Keratinocyte (primary cell): ENCODE data around the gene SLC12A8. TPM values are rescaled to one million over a fixed set of nuclear protein-coding genes. Genes with fewer than 3 reads are reported as not detected.

Experiments used
- DNase-seq: peaks from one replicate; pipeline ENCODE4 v3.0.0-alpha.2; 2011; ENCODE audit warnings: low read depth, missing footprints, low spot score
- FAIRE-seq: peaks from 2 replicates; lab custom pipeline; 2011; peaks lifted over from hg19 to GRCh38; lab: Jason Lieb, UNC
- H2AFZ ChIP-seq: 2 replicates; pipeline ENCODE4 v1.6.0; 2012; ENCODE audit warnings: low read length, control low read depth, inconsistent platforms; ENCODE audit not compliant: control insufficient read depth
- H3K27ac ChIP-seq: 2 replicates; pipeline ENCODE4 v1.5.1; 2011; ENCODE audit warnings: low read length; ENCODE audit not compliant: control insufficient read depth, insufficient read depth
- H3K27me3 ChIP-seq: 3 replicates; pipeline ENCODE4 v1.6.0; 2011; ENCODE audit warnings: low read length; ENCODE audit not compliant: control insufficient read depth, insufficient read depth; ENCODE audit errors: extremely low read depth
- H3K36me3 ChIP-seq, 2 experiments: 2 replicates in 1 of 2; 3 replicates in 1 of 2; pipeline ENCODE4 v1.5.1; 2011; ENCODE audit warnings: low read length in 2 of 2, mild to moderate bottlenecking in 1 of 2; ENCODE audit not compliant: control insufficient read depth in 2 of 2, insufficient read depth in 2 of 2; ENCODE audit errors: extremely low read depth in 1 of 2
- H3K4me1 ChIP-seq: 3 replicates; pipeline ENCODE4 v1.5.1; 2011; ENCODE audit warnings: low read length; ENCODE audit not compliant: control insufficient read depth, insufficient read depth; ENCODE audit errors: extremely low read depth
- H3K4me2 ChIP-seq: 3 replicates; pipeline ENCODE4 v1.6.0; 2011; ENCODE audit warnings: low read depth, low read length; ENCODE audit not compliant: control insufficient read depth, insufficient read depth; ENCODE audit errors: extremely low read depth
- H3K4me3 ChIP-seq, 3 experiments: fragments of 200-600 bp in 1 of 3; sonication (generic) in 1 of 3; 2 replicates in 2 of 3; 3 replicates in 1 of 3; pipeline ENCODE4 v1.5.1; 2011 to 2016; ENCODE audit warnings: low read length in 3 of 3, mild to moderate bottlenecking in 3 of 3, control low read depth in 2 of 3, inconsistent platforms in 1 of 3, low read depth in 1 of 3, mixed read lengths in 1 of 3, mixed run types in 1 of 3, moderate library complexity in 1 of 3; ENCODE audit not compliant: control insufficient read depth in 2 of 3, insufficient read depth in 2 of 3; ENCODE audit errors: extremely low read depth in 1 of 3
- H3K79me2 ChIP-seq: 2 replicates; pipeline ENCODE4 v1.6.0; 2012; ENCODE audit warnings: low read length; ENCODE audit not compliant: control insufficient read depth, insufficient read depth
- H3K9ac ChIP-seq: 3 replicates; pipeline ENCODE4 v1.6.0; 2011; ENCODE audit warnings: low read length; ENCODE audit not compliant: control insufficient read depth, insufficient read depth; ENCODE audit errors: extremely low read depth
- H3K9me1 ChIP-seq: 3 replicates; pipeline ENCODE4 v1.6.0; 2011; ENCODE audit warnings: low read length; ENCODE audit not compliant: control insufficient read depth, insufficient read depth; ENCODE audit errors: extremely low read depth
- H3K9me3 ChIP-seq: 2 replicates; pipeline ENCODE4 v1.5.1; 2012; ENCODE audit warnings: low read depth, low read length; ENCODE audit not compliant: control insufficient read depth
- H4K20me1 ChIP-seq: 3 replicates; pipeline ENCODE4 v1.6.0; 2011; ENCODE audit warnings: low read length; ENCODE audit not compliant: control insufficient read depth, insufficient read depth; ENCODE audit errors: extremely low read depth
- EZH2 ChIP-seq: IDR thresholded peaks from one replicate; pipeline ENCODE4 v1.6.1; 2012; ENCODE audit warnings: inconsistent platforms, mild to moderate bottlenecking, low read length, moderate library complexity
- dilution Hi-C: fragments of 300-500 bp; cut with MboI; formaldehyde crosslinking; loops from one replicate; pipeline ENCODE4 v1.7.0; 2020; ENCODE audit warnings: low sequenced_read_pairs; ENCODE audit not compliant: extremely low pct_ligation_motif_present
- polyA plus RNA-seq, 5 experiments: library from polyadenylated mRNA; depleted of rRNA in 3 of 5; stranded (reverse) in 3 of 5; stranded (forward) in 1 of 5; unstranded in 1 of 5; fragments of >200 nt; gene quantifications; 1 replicate in 1 of 5; 2 replicates in 3 of 5; 3 replicates in 1 of 5; pipeline versions ENCODE4 v1.2.1 to v1.2.3, GENCODE V29; 2011 to 2012; ENCODE audit warnings: missing spikeins in 2 of 5, low read depth in 1 of 5, low replicate concordance in 1 of 5
- TF ChIP-seq, protein P1 (sequence below), 3 experiments: IDR thresholded peaks in 1 of 3; conservative IDR thresholded peaks in 1 of 3; optimal IDR thresholded peaks in 1 of 3; 2 replicates in 2 of 3; 3 replicates in 1 of 3; pipeline versions ENCODE3 to v1.5.1; 2011; ENCODE audit warnings: low read length in 3 of 3, mild to moderate bottlenecking in 3 of 3, moderate library complexity in 2 of 3, control low read depth in 1 of 3, inconsistent platforms in 1 of 3; ENCODE audit not compliant: insufficient read depth in 2 of 3; ENCODE audit errors: extremely low read depth in 1 of 3

Gene SLC12A8
- polyA plus RNA-seq, 1 donor (not counting 4 experiments of a cell fraction or from before 2014, with no cell fraction given) = 6.9 TPM

DNA sequence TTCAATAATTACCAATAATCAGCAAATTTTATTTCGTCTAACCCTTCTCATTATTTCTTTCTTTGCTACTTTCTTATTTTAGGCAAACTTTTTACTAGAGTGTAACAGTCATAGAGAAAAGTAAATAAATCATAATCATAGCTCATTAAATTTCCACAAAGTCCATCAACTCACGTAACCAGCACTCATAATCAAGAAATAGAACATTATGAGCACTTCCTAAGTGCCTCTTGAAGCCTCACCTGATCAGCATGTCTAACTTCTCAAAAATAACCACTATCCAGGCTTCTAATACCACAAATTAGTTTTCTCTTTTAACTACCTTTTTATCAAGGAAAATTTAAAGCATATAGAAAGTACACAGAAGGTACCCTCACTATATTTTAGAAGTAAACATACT is 38.4 kb upstream of the SLC12A8 start:
- Histone ChIP-seq H3K36me3 (no peaks in the 10 kb centered on the region), H3K9me3 (no peaks in the 10 kb centered on the region), H2AFZ (no peak overlapping the region), H3K27ac (no peak overlapping the region), H3K27me3 (no peaks in the 10 kb centered on the region), H3K79me2 (no peaks in the 10 kb centered on the region), H3K4me3 (no peak overlapping the region), H3K9ac (no peak overlapping the region), H3K9me1 (no peaks in the 10 kb centered on the region), H4K20me1 (no peaks in the 10 kb centered on the region), H3K4me2 (no peak overlapping the region), H3K4me1 (no peaks in the 10 kb centered on the region)
- dilution Hi-C loops = no loop called here
- no peak for DNase-seq
- no peak for TF ChIP-seq EZH2
- TF ChIP-seq, protein P1, sequence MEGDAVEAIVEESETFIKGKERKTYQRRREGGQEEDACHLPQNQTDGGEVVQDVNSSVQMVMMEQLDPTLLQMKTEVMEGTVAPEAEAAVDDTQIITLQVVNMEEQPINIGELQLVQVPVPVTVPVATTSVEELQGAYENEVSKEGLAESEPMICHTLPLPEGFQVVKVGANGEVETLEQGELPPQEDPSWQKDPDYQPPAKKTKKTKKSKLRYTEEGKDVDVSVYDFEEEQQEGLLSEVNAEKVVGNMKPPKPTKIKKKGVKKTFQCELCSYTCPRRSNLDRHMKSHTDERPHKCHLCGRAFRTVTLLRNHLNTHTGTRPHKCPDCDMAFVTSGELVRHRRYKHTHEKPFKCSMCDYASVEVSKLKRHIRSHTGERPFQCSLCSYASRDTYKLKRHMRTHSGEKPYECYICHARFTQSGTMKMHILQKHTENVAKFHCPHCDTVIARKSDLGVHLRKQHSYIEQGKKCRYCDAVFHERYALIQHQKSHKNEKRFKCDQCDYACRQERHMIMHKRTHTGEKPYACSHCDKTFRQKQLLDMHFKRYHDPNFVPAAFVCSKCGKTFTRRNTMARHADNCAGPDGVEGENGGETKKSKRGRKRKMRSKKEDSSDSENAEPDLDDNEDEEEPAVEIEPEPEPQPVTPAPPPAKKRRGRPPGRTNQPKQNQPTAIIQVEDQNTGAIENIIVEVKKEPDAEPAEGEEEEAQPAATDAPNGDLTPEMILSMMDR (optimal IDR thresholded peaks at IDR 0.05 in 1 of 3, IDR thresholded peaks at IDR 0.05 in 1 of 3, conservative IDR thresholded peaks at IDR 0.05 in 1 of 3; ENCODE audit: extremely low read depth in 1 of 3, insufficient read depth in 2 of 3, low read length in 3 of 3) = no peak
- FAIRE-seq = no peak

DNA sequence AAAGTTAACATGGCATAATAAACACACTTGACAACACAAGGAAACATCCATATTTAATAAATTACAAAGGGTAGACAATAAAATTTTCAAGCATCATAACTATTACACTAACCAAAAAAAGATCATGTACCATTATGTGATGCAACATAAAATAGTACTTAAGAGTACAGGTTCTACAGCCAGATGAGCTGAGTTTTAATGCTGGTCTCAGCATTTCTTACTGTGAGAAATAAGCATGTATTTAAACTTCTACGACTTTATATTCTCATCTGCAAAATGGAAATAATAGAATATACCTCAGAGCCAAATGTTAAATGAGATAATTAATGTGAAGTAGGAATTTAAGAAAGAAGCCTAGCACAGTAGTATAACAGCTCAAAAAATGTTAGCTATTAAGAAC is 33.7 kb upstream of the SLC12A8 start:
- no peak for DNase-seq
- no peak overlapping the region for H3K4me2 ChIP-seq
- dilution Hi-C loops = no loop called here

More for the DNA sequence above, 33.7 kb upstream of the SLC12A8 start:
- TF ChIP-seq, protein P1 (optimal IDR thresholded peaks at IDR 0.05 in 1 of 3, IDR thresholded peaks at IDR 0.05 in 1 of 3, conservative IDR thresholded peaks at IDR 0.05 in 1 of 3; ENCODE audit: extremely low read depth in 1 of 3, insufficient read depth in 2 of 3, low read length in 3 of 3) = no peak
- no peak for TF ChIP-seq EZH2
- no peak for FAIRE-seq
- no peaks in the 10 kb centered on the region for H3K4me1 ChIP-seq
- H3K36me3 ChIP-seq = no peaks in the 10 kb centered on the region
- H3K9ac ChIP-seq = no peak overlapping the region
- H3K27me3 ChIP-seq = no peaks in the 10 kb centered on the region
- H4K20me1 ChIP-seq = no peaks in the 10 kb centered on the region
- no peak overlapping the region for H3K4me3 ChIP-seq
- H3K79me2 ChIP-seq = no peaks in the 10 kb centered on the region
- H2AFZ ChIP-seq = no peak overlapping the region
- H3K9me1 ChIP-seq = no peaks in the 10 kb centered on the region
- H3K9me3 ChIP-seq = no peaks in the 10 kb centered on the region
- no peak overlapping the region for H3K27ac ChIP-seq
